Calu3 (cell line): ENCODE data around the gene NDE1. TPM values are rescaled to one million over a fixed set of nuclear protein-coding genes. Genes with fewer than 3 reads are reported as not detected.

Experiments
- BruUV-seq: library from RNA; stranded (reverse); fragments of 400-500 nt; replicated peaks from 2 replicates; lab custom pipeline; 2021; lab: Mats Ljungman, UMichigan
- CTCF ChIA-PET: fragments of 300-600 bp; sonication (Branson Sonifier 250); formaldehyde crosslinking; loops from one replicate; lab custom pipeline; 2022; ENCODE audit warnings: antibody characterized with exemption; lab: Charles Lee
- DNase-seq: peaks from one replicate; pipeline ENCODE4 v3.0.0; 2022
- H3K27ac Mint-ChIP-seq: one replicate; pipeline ENCODE4 v1.8.0; 2022; ENCODE audit warnings: mixed read lengths; ENCODE audit not compliant: unreplicated experiment
- H3K27me3 Mint-ChIP-seq: one replicate; pipeline ENCODE4 v1.8.0; 2022; ENCODE audit warnings: mixed read lengths; ENCODE audit not compliant: unreplicated experiment
- H3K36me3 Mint-ChIP-seq: one replicate; pipeline ENCODE4 v1.8.0; 2022; ENCODE audit warnings: mild to moderate bottlenecking, moderate library complexity, mixed read lengths; ENCODE audit not compliant: insufficient read depth, unreplicated experiment
- H3K4me1 Mint-ChIP-seq: one replicate; pipeline ENCODE4 v1.8.0; 2022; ENCODE audit warnings: mild to moderate bottlenecking, low read depth, mixed read lengths; ENCODE audit not compliant: unreplicated experiment
- H3K4me3 Mint-ChIP-seq: one replicate; pipeline ENCODE4 v1.8.0; 2022; ENCODE audit warnings: mild to moderate bottlenecking, low read depth, moderate library complexity, mixed read lengths; ENCODE audit not compliant: unreplicated experiment
- H3K9me3 Mint-ChIP-seq: one replicate; pipeline ENCODE4 v1.8.0; 2022; ENCODE audit warnings: low read depth, mixed read lengths; ENCODE audit not compliant: unreplicated experiment
- CTCF ChIP-seq: fragments of 200-600 bp; IDR thresholded peaks from one replicate; pipeline ENCODE4 v1.8.0; 2022; ENCODE audit warnings: antibody characterized with exemption; ENCODE audit not compliant: unreplicated experiment
- intact Hi-C: fragments of 100-400 bp; cut with micrococcal nuclease; formaldehyde crosslinking; loops from one replicate; pipeline ENCODE4 v1.10.0; 2022; ENCODE audit not compliant: unreplicated experiment
- total RNA-seq: library from RNA; stranded (reverse); gene quantifications from 2 replicates; pipeline ENCODE4 v1.2.3, GENCODE V29; 2022

NDE1 gene
- total RNA-seq, 1 experiment from 2014 or later, result 71.1 TPM

DNA sequence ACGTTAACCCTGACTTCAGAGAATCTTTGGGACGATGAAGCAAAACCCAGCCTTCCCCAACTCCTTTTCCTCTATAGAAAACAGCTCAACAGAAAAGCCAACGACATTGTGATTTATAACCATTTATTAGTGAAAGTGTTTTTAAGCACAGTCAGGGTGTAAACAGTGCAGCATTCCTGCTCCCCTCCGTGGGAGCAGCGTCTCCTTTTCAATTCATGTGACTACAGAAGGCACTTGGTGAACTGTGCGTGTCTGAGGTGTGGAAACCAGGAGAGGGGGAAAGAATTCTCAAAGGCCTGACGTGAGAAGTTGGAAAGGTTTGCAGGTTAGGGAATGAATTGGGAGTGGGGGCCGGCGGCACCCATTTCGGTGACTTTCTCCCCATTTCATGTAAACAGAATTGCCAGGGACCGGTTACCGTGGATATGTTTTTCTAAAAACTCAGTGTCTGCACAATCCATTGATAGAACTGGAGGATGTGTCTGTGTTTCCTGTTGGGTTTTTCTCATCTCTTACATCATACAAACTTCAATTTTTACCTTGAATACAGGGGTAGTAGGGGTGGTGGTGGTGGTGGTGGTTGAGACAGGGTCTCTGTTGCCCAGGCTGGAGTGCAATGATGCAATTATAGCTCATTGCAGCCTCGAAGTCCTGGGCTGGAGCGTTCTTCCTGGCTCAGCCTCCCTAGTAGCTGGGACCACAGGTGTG, 53.1 kb downstream of the NDE1 start:
- H3K27me3 Mint-ChIP-seq, result no peaks in the 10 kb centered on the region
- no peak for TF ChIP-seq CTCF
- H3K4me3 Mint-ChIP-seq, result no peak overlapping the region
- no TSS peak for BruUV-seq
- CTCF ChIA-PET, result no interaction called here
- no peaks in the 10 kb centered on the region for H3K4me1 Mint-ChIP-seq
- no peaks in the 10 kb centered on the region for H3K9me3 Mint-ChIP-seq
- intact Hi-C loops, result loop anchor here (10.0 kb wide), 1 partner anchor 278 kb away; no protein-coding TSS in a partner anchor
- DNase-seq, result no peak
- no peak overlapping the region for H3K27ac Mint-ChIP-seq
- peaks cover 35% of the 10 kb centered on the region for H3K36me3 Mint-ChIP-seq

- CTCF ChIA-PET, result interaction anchor here (0.5 kb wide), 1 partner anchor 10 kb away, joined by 7 read pairs; no protein-coding TSS in a partner anchor
- no TSS peak for BruUV-seq
- Mint-ChIP-seq H3K27me3 (no peaks in the 10 kb centered on the region), H3K27ac (no peak overlapping the region), H3K4me1 (no peaks in the 10 kb centered on the region), H3K9me3 (no peaks in the 10 kb centered on the region), H3K36me3 (peaks cover 27% of the 10 kb centered on the region), H3K4me3 (no peak overlapping the region)
- TF ChIP-seq CTCF, result peak; percentile 79
- intact Hi-C loops, result loop anchor here (10.0 kb wide), 1 partner anchor 280 kb away; no protein-coding TSS in a partner anchor
- peak; percentile 83 for DNase-seq
Measured at GRCh38 chr16:15704545-15704987, 54.5 kb downstream of the NDE1 start.

DNA sequence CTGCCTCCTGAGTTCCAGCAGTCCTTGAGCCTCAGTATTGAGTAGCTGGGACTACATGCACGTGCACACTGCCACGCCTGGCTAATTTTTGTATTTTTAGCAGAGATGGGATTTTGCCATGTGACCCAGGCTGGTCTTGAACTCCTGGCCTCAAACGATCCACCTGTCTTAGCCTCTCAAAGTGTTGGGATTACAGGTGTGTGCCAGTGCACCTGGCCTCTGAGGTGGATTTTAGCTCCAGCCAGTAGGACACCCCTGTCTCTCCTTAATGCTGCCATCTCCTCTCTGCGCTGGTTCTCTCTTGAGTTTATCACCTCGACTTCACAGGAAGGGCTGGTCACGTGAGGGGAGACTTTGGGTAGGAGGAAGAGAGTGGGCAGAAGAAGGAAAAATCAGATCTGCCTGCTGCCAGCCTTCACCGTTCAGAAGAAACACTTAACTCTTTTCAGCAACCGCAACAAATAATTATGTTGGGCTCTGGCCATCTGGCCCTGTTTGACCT, 55.1 kb downstream of the NDE1 start:
- Mint-ChIP-seq H3K4me3 (no peak overlapping the region), H3K4me1 (no peaks in the 10 kb centered on the region), H3K27me3 (no peaks in the 10 kb centered on the region), H3K9me3 (no peaks in the 10 kb centered on the region), H3K36me3 (peaks cover 24% of the 10 kb centered on the region), H3K27ac (no peak overlapping the region)
- BruUV-seq, result no TSS peak
- CTCF ChIA-PET, result no interaction called here
- DNase-seq, result no peak
- intact Hi-C loops, result loop anchor here (10.0 kb wide), 1 partner anchor 280 kb away; no protein-coding TSS in a partner anchor
- TF ChIP-seq CTCF, result no peak

DNA sequence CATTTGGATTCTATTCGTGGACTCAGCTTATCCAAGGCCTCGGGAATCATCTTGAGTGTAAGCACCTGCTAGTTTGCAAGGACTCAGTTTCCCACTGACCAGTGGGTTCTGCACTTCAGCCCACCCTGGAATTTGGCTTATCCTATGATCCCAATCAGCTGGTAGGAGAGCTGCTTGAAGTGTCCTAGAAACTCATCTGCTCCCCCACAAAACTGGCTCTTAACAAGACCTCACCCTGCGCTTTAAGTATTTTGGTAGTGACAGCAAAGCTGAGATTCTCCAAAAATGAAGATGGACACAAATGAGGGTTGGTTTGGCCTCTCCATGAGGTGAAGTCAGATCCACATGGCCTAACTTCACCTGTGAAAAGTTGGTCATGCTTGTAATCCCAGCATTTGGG, 57.3 kb downstream of the NDE1 start:
- H3K9me3 Mint-ChIP-seq, result no peaks in the 10 kb centered on the region
- H3K27ac Mint-ChIP-seq, result no peak overlapping the region
- intact Hi-C loops, result loop anchor here (10.0 kb wide), 1 partner anchor 283 kb away; no protein-coding TSS in a partner anchor
- BruUV-seq, result no TSS peak
- H3K4me1 Mint-ChIP-seq, result no peaks in the 10 kb centered on the region
- H3K4me3 Mint-ChIP-seq, result no peak overlapping the region
- TF ChIP-seq CTCF, result no peak
- CTCF ChIA-PET, result interaction anchor here (0.7 kb wide), 1 partner anchor 49 kb away, joined by 4 read pairs; no protein-coding TSS in a partner anchor
- peaks cover 20% of the 10 kb centered on the region for H3K36me3 Mint-ChIP-seq
- DNase-seq, result no peak
- H3K27me3 Mint-ChIP-seq, result no peaks in the 10 kb centered on the region
